Ascending aorta (tissue), 2 donors: ENCODE measurements around the gene NDEL1. TPM values are rescaled to one million over a fixed set of nuclear protein-coding genes. Genes with fewer than 3 reads are reported as not detected.
A peak's percentile ranks its signal among the peaks of the same experiment; 100 is the strongest.

Source experiments
- DNase-seq, 2 donors: peaks; one replicate each; pipeline ENCODE4 v3.0.0-alpha.2; 2019; ENCODE audit warnings: low spot score in 2 of 2
- H3K27ac ChIP-seq, 2 donors: fragments of 200-600 bp; sonication (generic); one replicate each; pipeline ENCODE4 v1.5.1; 2016 to 2017; ENCODE audit warnings: mild to moderate bottlenecking in 1 of 2
- H3K27me3 ChIP-seq: fragments of 200-600 bp; sonication (generic); one replicate; pipeline ENCODE4 v1.5.1; 2017
- H3K36me3 ChIP-seq, 2 donors: fragments of 200-600 bp; sonication (generic); one replicate each; pipeline ENCODE4 v1.5.1; 2016
- H3K4me1 ChIP-seq, 2 donors: fragments of 200-600 bp; sonication (generic); one replicate each; pipeline ENCODE4 v1.5.1; 2016 to 2017; ENCODE audit warnings: mild to moderate bottlenecking in 1 of 2
- H3K4me3 ChIP-seq, 2 donors: fragments of 200-600 bp; sonication (generic); one replicate each; pipeline ENCODE4 v1.5.1; 2016 to 2017; ENCODE audit warnings: mild to moderate bottlenecking in 1 of 2
- H3K9me3 ChIP-seq, 2 donors: fragments of 200-600 bp; sonication (generic); one replicate each; pipeline ENCODE4 v1.5.1; 2016
- intact Hi-C: fragments of 100-400 bp; cut with DNase I; formaldehyde crosslinking; loops from one replicate; pipeline ENCODE4 v1.15.1; 2023
- total RNA-seq: library from RNA; depleted of rRNA; stranded (reverse); fragments of >200 nt; gene quantifications from one replicate; pipeline ENCODE4 v1.1.0, GENCODE V29; 2016
- TF ChIP-seq, protein P1 (sequence below), 3 experiments: fragments of 200-600 bp in 2 of 3; fragments of 450-650 bp in 1 of 3; sonication (generic) in 2 of 3; IDR thresholded peaks; one replicate each; pipeline ENCODE4 v1.5.1; 2016 to 2019; ENCODE audit warnings: antibody characterized with exemption in 3 of 3, mild to moderate bottlenecking in 1 of 3, moderate library complexity in 1 of 3

NDEL1 gene
- total RNA-seq, 1 donor from 2014 or later: 103 TPM

GRCh38 chr17:8465759-8466158 lies 30.1 kb downstream of the NDEL1 start:
- DNase-seq: no peak
- Histone ChIP-seq H3K4me3 (no peak overlapping the region), H3K36me3 (peaks cover 17 to 40% of the 10 kb centered on the region in 2 donors), H3K9me3 (no peaks in the 10 kb centered on the region), H3K27ac (peak overlapping the region; percentile 64 to 79), H3K4me1 (peaks cover 11 to 81% of the 10 kb centered on the region in 2 donors), H3K27me3 (no peaks in the 10 kb centered on the region)
- TF ChIP-seq, protein P1, sequence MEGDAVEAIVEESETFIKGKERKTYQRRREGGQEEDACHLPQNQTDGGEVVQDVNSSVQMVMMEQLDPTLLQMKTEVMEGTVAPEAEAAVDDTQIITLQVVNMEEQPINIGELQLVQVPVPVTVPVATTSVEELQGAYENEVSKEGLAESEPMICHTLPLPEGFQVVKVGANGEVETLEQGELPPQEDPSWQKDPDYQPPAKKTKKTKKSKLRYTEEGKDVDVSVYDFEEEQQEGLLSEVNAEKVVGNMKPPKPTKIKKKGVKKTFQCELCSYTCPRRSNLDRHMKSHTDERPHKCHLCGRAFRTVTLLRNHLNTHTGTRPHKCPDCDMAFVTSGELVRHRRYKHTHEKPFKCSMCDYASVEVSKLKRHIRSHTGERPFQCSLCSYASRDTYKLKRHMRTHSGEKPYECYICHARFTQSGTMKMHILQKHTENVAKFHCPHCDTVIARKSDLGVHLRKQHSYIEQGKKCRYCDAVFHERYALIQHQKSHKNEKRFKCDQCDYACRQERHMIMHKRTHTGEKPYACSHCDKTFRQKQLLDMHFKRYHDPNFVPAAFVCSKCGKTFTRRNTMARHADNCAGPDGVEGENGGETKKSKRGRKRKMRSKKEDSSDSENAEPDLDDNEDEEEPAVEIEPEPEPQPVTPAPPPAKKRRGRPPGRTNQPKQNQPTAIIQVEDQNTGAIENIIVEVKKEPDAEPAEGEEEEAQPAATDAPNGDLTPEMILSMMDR (IDR thresholded peaks at IDR 0.05): no peak
- intact Hi-C loops: no loop called here

DNA sequence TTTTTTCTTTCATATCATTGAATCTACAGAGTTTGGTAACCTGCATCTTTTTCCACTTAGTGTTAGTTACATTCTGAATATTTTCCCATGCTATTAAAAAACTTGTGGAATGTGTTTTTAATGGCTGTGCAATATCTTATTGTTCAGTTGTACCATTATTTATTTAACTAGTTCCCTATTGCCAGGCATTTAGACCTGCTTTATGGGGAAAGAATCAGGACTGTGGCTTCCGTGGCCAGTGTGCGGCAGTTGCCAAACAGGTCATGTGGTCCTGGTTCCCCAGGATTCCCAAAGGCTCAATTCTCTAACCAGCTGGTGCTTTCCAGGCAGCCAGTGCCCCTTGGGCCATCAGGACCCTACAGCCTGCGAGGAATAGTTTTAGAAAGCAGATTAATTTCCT lies 30.8 kb downstream of the NDEL1 start:
- intact Hi-C loops: no loop called here
- Histone ChIP-seq H3K27me3 (no peaks in the 10 kb centered on the region), H3K36me3 (peaks cover 10 to 33% of the 10 kb centered on the region in 2 donors), H3K4me1 (peaks cover 11 to 84% of the 10 kb centered on the region in 2 donors), H3K4me3 (peak overlapping the region in 1 of 2 donors; percentile 15), H3K27ac (peak overlapping the region; percentile 52 to 82), H3K9me3 (no peaks in the 10 kb centered on the region)
- TF ChIP-seq, protein P1 (IDR thresholded peaks at IDR 0.05): no peak
- DNase-seq: no peak

- DNase-seq: no peak
- H3K9me3 ChIP-seq: no peaks in the 10 kb centered on the region
- TF ChIP-seq, protein P1 (IDR thresholded peaks at IDR 0.05): no peak
- H3K27me3 ChIP-seq: no peaks in the 10 kb centered on the region
- peaks cover 10 to 33% of the 10 kb centered on the region in 2 donors for H3K36me3 ChIP-seq
- peak overlapping the region; percentile 52 to 82 for H3K27ac ChIP-seq
- H3K4me1 ChIP-seq: peaks cover 11 to 84% of the 10 kb centered on the region in 2 donors
- intact Hi-C loops: no loop called here
- H3K4me3 ChIP-seq: peak overlapping the region in 1 of 2 donors; percentile 15
These were observed 31.2 kb downstream of the NDEL1 start for GRCh38 chr17:8466873-8467272.

- TF ChIP-seq, protein P1 (IDR thresholded peaks at IDR 0.05): no peak
- H3K27me3 ChIP-seq: no peaks in the 10 kb centered on the region
- H3K9me3 ChIP-seq: no peaks in the 10 kb centered on the region
- no peak for DNase-seq
- H3K36me3 ChIP-seq: peaks cover 10 to 31% of the 10 kb centered on the region in 2 donors
- peaks cover 11 to 84% of the 10 kb centered on the region in 2 donors for H3K4me1 ChIP-seq
- intact Hi-C loops: no loop called here
- H3K27ac ChIP-seq: peak overlapping the region; percentile 52 to 82
- no peak overlapping the region for H3K4me3 ChIP-seq
These were observed 31.8 kb downstream of the NDEL1 start for GRCh38 chr17:8467527-8467926.

DNA sequence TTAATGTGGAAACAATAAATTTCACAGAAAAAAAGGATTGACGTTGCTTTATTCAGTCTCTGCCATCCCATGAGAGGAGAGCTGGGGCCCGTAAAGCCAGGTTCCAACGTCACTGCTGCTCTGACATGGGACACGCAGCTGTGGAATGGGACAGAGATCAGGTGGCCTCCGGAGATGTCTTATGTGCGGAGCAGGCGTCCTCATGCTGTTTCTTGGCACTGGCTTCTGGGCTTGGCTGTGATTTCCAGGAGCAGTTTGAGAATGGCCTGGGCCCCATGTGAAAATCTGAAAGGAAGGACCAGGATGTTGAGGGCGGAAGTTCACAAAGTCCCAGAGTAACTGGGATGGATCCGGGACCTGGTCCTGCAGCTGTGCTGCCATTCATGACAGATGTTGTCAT lies 32.4 kb downstream of the NDEL1 start:
- peaks cover 10 to 31% of the 10 kb centered on the region in 2 donors for H3K36me3 ChIP-seq
- peaks cover 11 to 84% of the 10 kb centered on the region in 2 donors for H3K4me1 ChIP-seq
- H3K4me3 ChIP-seq: no peak overlapping the region
- TF ChIP-seq, protein P1 (IDR thresholded peaks at IDR 0.05): no peak
- no peaks in the 10 kb centered on the region for H3K27me3 ChIP-seq
- DNase-seq: no peak
- intact Hi-C loops: no loop called here
- H3K27ac ChIP-seq: peak overlapping the region; percentile 52 to 82
- no peaks in the 10 kb centered on the region for H3K9me3 ChIP-seq

GRCh38 chr17:8468980-8469379 lies 33.3 kb downstream of the NDEL1 start:
- no peaks in the 10 kb centered on the region for H3K27me3 ChIP-seq
- DNase-seq: no peak
- TF ChIP-seq, protein P1 (IDR thresholded peaks at IDR 0.05): no peak
- no peaks in the 10 kb centered on the region for H3K9me3 ChIP-seq
- peaks cover 16 to 38% of the 10 kb centered on the region in 2 donors for H3K36me3 ChIP-seq
- peaks cover 4 to 82% of the 10 kb centered on the region in 2 donors for H3K4me1 ChIP-seq
- intact Hi-C loops: no loop called here
- peak overlapping the region; percentile 76 to 82 for H3K27ac ChIP-seq
- H3K4me3 ChIP-seq: no peak overlapping the region
